HCT116 (cell line): ENCODE results near the gene FRMD3. TPM values are rescaled to one million over a fixed set of nuclear protein-coding genes. Genes with fewer than 3 reads are reported as not detected.

Source experiments
- ATAC-seq: fragments of 200-7000 bp; cut with Tn5 transposase; 2 replicates; pipeline ENCODE4 v1.9.1; 2020; ENCODE audit warnings: mild to moderate bottlenecking, moderate library complexity
- BruUV-seq: library from RNA; stranded (reverse); fragments of 400-500 nt; replicated peaks from 2 replicates; lab custom pipeline; 2021; lab: Mats Ljungman, UMichigan
- CTCF ChIA-PET: fragments of 300-600 bp; sonication (Branson Sonifier 250); formaldehyde crosslinking; loops from one replicate; lab custom pipeline; 2021; ENCODE audit warnings: antibody characterized with exemption; lab: Charles Lee
- POLR2A ChIA-PET: fragments of 300-600, 350-600 bp; sonication (Branson Sonifier 250); formaldehyde crosslinking; loops from one replicate; lab custom pipeline; 2021; ENCODE audit warnings: antibody characterized with exemption; lab: Charles Lee
- RAD21 ChIA-PET, 2 experiments: fragments of 300-600 bp; sonication (Branson Sonifier 250); formaldehyde crosslinking; loops; one replicate each; lab custom pipeline; 2023; ENCODE audit warnings: low total read pairs in 2 of 2; ENCODE audit not compliant: uncharacterized antibody in 2 of 2, unreplicated experiment in 2 of 2, low non-redundant PET in 1 of 2; lab: Charles Lee
- DNase-seq: peaks from one replicate; pipeline ENCODE4 v3.0.0-alpha.2; 2010; ENCODE audit warnings: low read depth, low spot score
- H2AFZ ChIP-seq: fragments of 200-600 bp; shearing (Covaris generic), sonication (generic); 2 replicates; pipeline ENCODE4 v1.6.1; 2017; ENCODE audit warnings: low read depth, mixed run types, mixed read lengths, antibody characterized with exemption, low read length; ENCODE audit not compliant: poor library complexity, severe bottlenecking
- H3K27ac ChIP-seq: 2 replicates; pipeline ENCODE4 v1.5.1; 2012; ENCODE audit warnings: low read depth, low read length
- H3K27me3 ChIP-seq: fragments of 200-600 bp; sonication (generic); 2 replicates; pipeline ENCODE4 v1.6.1; 2016; ENCODE audit warnings: mixed run types, low read length, mixed read lengths; ENCODE audit not compliant: insufficient read depth
- H3K36me3 ChIP-seq, 2 experiments: fragments of 200-500 bp in 1 of 2; fragments of 200-600 bp in 1 of 2; sonication (Bioruptor generic) in 1 of 2; sonication (generic) in 1 of 2; 2 replicates each; pipeline versions ENCODE4 v1.5.1 to v1.6.1; 2014 to 2016; ENCODE audit warnings: low read length in 2 of 2, inconsistent platforms in 1 of 2, mixed read lengths in 1 of 2, mixed run types in 1 of 2; ENCODE audit not compliant: insufficient read depth in 2 of 2, control insufficient read depth in 1 of 2
- H3K4me1 ChIP-seq, 2 experiments: fragments of 200-600 bp in 1 of 2; sonication (generic) in 1 of 2; 2 replicates each; pipeline versions ENCODE4 v1.5.1 to v1.6.1; 2012 to 2017; ENCODE audit warnings: low read length in 2 of 2, inconsistent platforms in 1 of 2, mild to moderate bottlenecking in 1 of 2, mixed read lengths in 1 of 2, mixed run types in 1 of 2, moderate library complexity in 1 of 2; ENCODE audit not compliant: insufficient read depth in 2 of 2, control insufficient read depth in 1 of 2
- H3K4me2 ChIP-seq: fragments of 200-600 bp; sonication (generic); 2 replicates; pipeline ENCODE4 v1.6.1; 2017; ENCODE audit warnings: mixed run types, low read length, mixed read lengths
- H3K4me3 ChIP-seq, 2 experiments: fragments of 200-600 bp in 1 of 2; sonication (generic) in 1 of 2; replicated peaks in 1 of 2; 2 replicates each; pipeline ENCODE4 v1.5.1; 2011 to 2016; ENCODE audit warnings: low read length in 2 of 2, control low read depth in 1 of 2, low read depth in 1 of 2, mild to moderate bottlenecking in 1 of 2, mixed read lengths in 1 of 2, mixed run types in 1 of 2
- H3K79me2 ChIP-seq: fragments of 200-600 bp; sonication (generic); 2 replicates; pipeline ENCODE4 v1.6.1; 2017; ENCODE audit warnings: mild to moderate bottlenecking, mixed run types, low read length, moderate library complexity, mixed read lengths; ENCODE audit not compliant: insufficient read depth
- H3K9ac ChIP-seq: fragments of 200-600 bp; sonication (generic); 2 replicates; pipeline ENCODE4 v1.6.1; 2016; ENCODE audit warnings: low read length, mixed read lengths
- H3K9me2 ChIP-seq: fragments of 200-600 bp; sonication (generic), shearing (Covaris generic); 2 replicates; pipeline ENCODE4 v1.6.1; 2017; ENCODE audit warnings: mixed run types, mild to moderate bottlenecking, moderate library complexity; ENCODE audit not compliant: insufficient read depth
- H3K9me3 ChIP-seq, 2 experiments: fragments of 200-500 bp in 1 of 2; fragments of 200-600 bp in 1 of 2; sonication (Bioruptor generic) in 1 of 2; sonication (generic) in 1 of 2; 2 replicates each; pipeline ENCODE4 v1.6.1; 2014 to 2017; ENCODE audit warnings: low read length in 2 of 2, mixed read lengths in 2 of 2, inconsistent platforms in 1 of 2, low read depth in 1 of 2, mild to moderate bottlenecking in 1 of 2, mixed run types in 1 of 2, moderate library complexity in 1 of 2; ENCODE audit not compliant: control insufficient read depth in 1 of 2, insufficient read depth in 1 of 2
- H4K20me1 ChIP-seq: fragments of 200-600 bp; sonication (generic), shearing (Covaris generic); 2 replicates; pipeline ENCODE4 v1.6.1; 2017; ENCODE audit warnings: mixed run types, mild to moderate bottlenecking, moderate library complexity; ENCODE audit not compliant: insufficient read depth
- ATF3 ChIP-seq: IDR thresholded peaks from 2 replicates; pipeline ENCODE4 v1.6.1; 2012
- CBX3 ChIP-seq: IDR thresholded peaks from 2 replicates; pipeline ENCODE4 v1.6.1; 2012; ENCODE audit warnings: low read depth
- CTCF ChIP-seq, 3 experiments: fragments of 200-600 bp in 1 of 3; sonication (generic) in 1 of 3; IDR thresholded peaks in 2 of 3; conservative IDR thresholded peaks in 1 of 3; 2 replicates each; pipeline ENCODE4 v1.5.1; 2012 to 2017; ENCODE audit warnings: low read depth in 2 of 3, low read length in 2 of 3, antibody characterized with exemption in 1 of 3, borderline replicate concordance in 1 of 3, control low read depth in 1 of 3, mild to moderate bottlenecking in 1 of 3, mixed read lengths in 1 of 3, mixed run types in 1 of 3, moderate library complexity in 1 of 3; ENCODE audit not compliant: insufficient read depth in 1 of 3
- EGR1 ChIP-seq: IDR thresholded peaks from 2 replicates; pipeline ENCODE4 v1.6.1; 2012; ENCODE audit warnings: low read depth
- EZH2 ChIP-seq: fragments of 200-600 bp; sonication (generic); IDR thresholded peaks from 2 replicates; pipeline ENCODE4 v1.6.1; 2017; ENCODE audit warnings: antibody characterized with exemption, mixed run types
- FOSL1 ChIP-seq: IDR thresholded peaks from 2 replicates; pipeline ENCODE4 v1.6.1; 2012; ENCODE audit warnings: low read depth
- JUND ChIP-seq: IDR thresholded peaks from 2 replicates; pipeline ENCODE4 v1.6.1; 2012
- POLR2A ChIP-seq: IDR thresholded peaks from 2 replicates; pipeline ENCODE4 v1.7.0; 2011; ENCODE audit warnings: borderline replicate concordance; ENCODE audit not compliant: insufficient read depth, insufficient read length; ENCODE audit errors: extremely low read depth
- POLR2AphosphoS5 ChIP-seq: IDR thresholded peaks from 2 replicates; pipeline ENCODE4 v1.6.1; 2011; ENCODE audit warnings: mild to moderate bottlenecking, low read depth, low read length, moderate library complexity
- RAD21 ChIP-seq: IDR thresholded peaks from 2 replicates; pipeline ENCODE4 v1.6.1; 2012; ENCODE audit warnings: low read depth, mild to moderate bottlenecking
- REST ChIP-seq: IDR thresholded peaks from 2 replicates; pipeline ENCODE4 v1.6.1; 2012; ENCODE audit warnings: low read depth
- SIN3A ChIP-seq: IDR thresholded peaks from 2 replicates; pipeline ENCODE4 v1.6.1; 2012; ENCODE audit warnings: low read depth
- SP1 ChIP-seq: IDR thresholded peaks from 2 replicates; pipeline ENCODE4 v1.6.1; 2012; ENCODE audit warnings: low read depth
- SRF ChIP-seq: IDR thresholded peaks from 2 replicates; pipeline ENCODE4 v1.6.1; 2012; ENCODE audit warnings: low read depth
- TCF7L2 ChIP-seq: IDR thresholded peaks from 2 replicates; pipeline ENCODE4 v1.7.0; 2011; ENCODE audit warnings: borderline replicate concordance, inconsistent platforms; ENCODE audit not compliant: insufficient read depth, insufficient read length; ENCODE audit errors: extremely low read depth
- YY1 ChIP-seq: IDR thresholded peaks from 2 replicates; pipeline ENCODE4 v1.6.1; 2011; ENCODE audit warnings: low read length, low read depth, moderate library complexity, mild to moderate bottlenecking; ENCODE audit not compliant: insufficient replicate concordance; ENCODE audit errors: extremely low read depth
- ZBTB33 ChIP-seq: IDR thresholded peaks from 2 replicates; pipeline ENCODE4 v1.6.1; 2011; ENCODE audit warnings: mild to moderate bottlenecking, low read length, moderate library complexity; ENCODE audit not compliant: insufficient replicate concordance; ENCODE audit errors: extremely low read depth
- ZNF274 ChIP-seq: fragments of 200-500 bp; sonication (Bioruptor generic); IDR thresholded peaks from 2 replicates; pipeline ENCODE4 v1.6.1; 2014; ENCODE audit warnings: mild to moderate bottlenecking, low read depth, low read length, inconsistent platforms
- intact Hi-C: fragments of 100-400 bp; cut with micrococcal nuclease; formaldehyde crosslinking; loops from 2 replicates; pipeline ENCODE4 v1.10.0; 2022
- total RNA-seq: library from RNA; stranded (reverse); gene quantifications from one replicate; pipeline ENCODE4 v1.2.1, GENCODE V29; 2021; ENCODE audit not compliant: unreplicated experiment
- TF ChIP-seq, protein P1 (sequence below): IDR thresholded peaks from 2 replicates; pipeline ENCODE4 v1.6.1; 2012

Gene FRMD3
- total RNA-seq, 1 experiment from 2014 or later = 0.89 TPM

DNA sequence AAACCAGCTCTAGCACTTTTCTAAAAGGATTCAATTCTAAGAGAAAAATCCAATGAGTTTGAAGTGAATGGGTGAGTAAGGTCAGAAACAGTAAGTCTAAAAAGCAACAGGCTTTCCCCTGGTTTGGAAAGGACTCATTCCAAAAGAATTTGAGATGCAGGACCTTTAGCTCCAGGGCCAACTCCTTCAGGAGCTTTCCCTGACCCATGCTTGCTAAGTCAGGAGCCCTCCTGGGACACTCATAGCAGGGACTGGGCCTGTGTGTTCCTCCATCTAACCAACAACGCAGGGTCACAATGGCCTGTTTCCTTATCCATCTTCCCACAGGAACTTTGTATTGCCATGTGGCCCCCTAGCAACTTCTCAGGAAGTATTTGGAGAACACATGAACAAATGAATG is 198.8 kb downstream of the FRMD3 start:
- Histone ChIP-seq H3K27me3 (no peaks in the 10 kb centered on the region), H3K4me3 (no peak overlapping the region), H2AFZ (no peak overlapping the region), H3K36me3 (no peaks in the 10 kb centered on the region)
- RAD21 ChIA-PET = no interaction called here
- TF ChIP-seq CTCF (IDR thresholded peaks at IDR 0.05 in 2 of 3, conservative IDR thresholded peaks at IDR 0.05 in 1 of 3; ENCODE audit: borderline replicate concordance in 1 of 3, insufficient read depth in 1 of 3, low read depth in 2 of 3, low read length in 2 of 3) (no peak), RAD21 (no peak), REST (no peak), SRF (no peak), CBX3 (no peak), ZBTB33 (no peak), POLR2A (no peak), SP1 (no peak), EZH2 (no peak), EGR1 (no peak), TCF7L2 (no peak), YY1 (no peak), JUND (no peak), POLR2AphosphoS5 (no peak), ZNF274 (no peak), SIN3A (no peak), FOSL1 (no peak), ATF3 (no peak)
- TF ChIP-seq, protein P1, sequence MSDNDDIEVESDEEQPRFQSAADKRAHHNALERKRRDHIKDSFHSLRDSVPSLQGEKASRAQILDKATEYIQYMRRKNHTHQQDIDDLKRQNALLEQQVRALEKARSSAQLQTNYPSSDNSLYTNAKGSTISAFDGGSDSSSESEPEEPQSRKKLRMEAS = no peak
- TF ChIP-seq, all 23 proteins: peak for 0
- no peak overlapping the region for H3K27ac ChIP-seq
- no peaks in the 10 kb centered on the region for H3K79me2 ChIP-seq
- no peak overlapping the region for H3K4me2 ChIP-seq
- H3K9me3 ChIP-seq = no peaks in the 10 kb centered on the region
- intact Hi-C loops = loop anchor here (10.0 kb wide), 2 partner anchors 285 to 575 kb away; partner anchors contain the start of gene IDNK
- ATAC-seq = no peak
- no peaks in the 10 kb centered on the region for H3K9me2 ChIP-seq
- no TSS peak for BruUV-seq
- H4K20me1 ChIP-seq = no peaks in the 10 kb centered on the region
- DNase-seq = no peak
- H3K4me1 ChIP-seq = peaks cover 4% of the 10 kb centered on the region in 2 experiments; a peak in 2 of 4 replicates
- ChIA-PET POLR2A (no interaction called here), CTCF (no interaction called here)
- no peak overlapping the region for H3K9ac ChIP-seq
